ENCODE results near the gene FOXP1. TPM values are rescaled to one million over a fixed set of nuclear protein-coding genes. Genes with fewer than 3 reads are reported as not detected.

Gene FOXP1
- total and polyA plus RNA-seq, 2 donors (not counting 1 experiment from before 2014, with no cell fraction given): 91.1 to 508 TPM

- Histone ChIP-seq H3K9me3 (ENCODE audit: control extremely low read depth in 1 of 3, control insufficient read depth in 2 of 3, insufficient read depth in 1 of 3, low read length in 2 of 3) (no peaks in the 10 kb centered on the region), H3K27me3 (replicated peaks in 1 of 4; ENCODE audit: control extremely low read depth in 1 of 4, control insufficient read depth in 3 of 4, insufficient read depth in 4 of 4, low read length in 3 of 4) (no peaks in the 10 kb centered on the region), H2AFZ (ENCODE audit: insufficient read depth, low read depth, low read length, poor library complexity, severe bottlenecking) (no peak overlapping the region), H3K36me3 (replicated peaks in 1 of 2; ENCODE audit: control extremely low read depth in 1 of 2, control insufficient read depth in 1 of 2, extremely low read depth in 1 of 2, insufficient read depth in 2 of 2, low read length in 1 of 2) (peaks cover 0 to 1% of the 10 kb centered on the region in 2 experiments), H3K4me1 (ENCODE audit: control insufficient read depth in 2 of 2, insufficient read depth in 2 of 2, low read length in 2 of 2) (peaks cover 21 to 31% of the 10 kb centered on the region in 2 donors), H3K79me2 (ENCODE audit: control insufficient read depth, insufficient read depth, low read length) (peaks cover 100% of the 10 kb centered on the region), H3K27ac (ENCODE audit: low read length in 2 of 2) (no peak overlapping the region), H3K4me3 (ENCODE audit: control extremely low read depth in 1 of 5, extremely low read depth in 1 of 5, insufficient read depth in 1 of 5, low read depth in 2 of 5, low read length in 4 of 5) (no peak overlapping the region), H3K4me2 (replicated peaks; ENCODE audit: low read depth, low read length, poor library complexity, severe bottlenecking) (no peak overlapping the region), H3K9ac (ENCODE audit: low read length) (no peak overlapping the region), H4K20me1 (ENCODE audit: control insufficient read depth, insufficient read depth, low read length, poor library complexity, severe bottlenecking) (no peaks in the 10 kb centered on the region)
- ChIA-PET CTCF (no interaction called here), POLR2A (interaction anchor here (0.7 kb wide), 1 partner anchor 455 kb away, joined by 7 read pairs; no protein-coding TSS in a partner anchor)
- H3K9me3 Mint-ChIP-seq (ENCODE audit: insufficient read depth): no peaks in the 10 kb centered on the region
- H3K27ac Mint-ChIP-seq: no peak overlapping the region
- no peak for DNase-seq
- 87% methylated on average over 5 of the region's 5 CpGs for WGBS (ENCODE audit: insufficient coverage)
- intact Hi-C loops (cut with micrococcal nuclease): loop anchor here (5.0 kb wide), 4 partner anchors 97 to 447 kb away; no protein-coding TSS in a partner anchor
- no peak overlapping the region for H3K4me3 Mint-ChIP-seq
- no peaks in the 10 kb centered on the region for H3K27me3 Mint-ChIP-seq
- H3K4me1 Mint-ChIP-seq: peaks cover 34% of the 10 kb centered on the region
- TF ChIP-seq EZH2 (IDR thresholded peaks at IDR 0.05; ENCODE audit: borderline replicate concordance, insufficient read depth, low read depth, low read length, poor library complexity, severe bottlenecking): no peak
- ATAC-seq (ENCODE audit: low read depth): no peak
Measured at GRCh38 chr3:71514621-71515020, 68.9 kb downstream of the FOXP1 start.

GRCh38 chr3:71513515-71513914 is 70.0 kb downstream of the FOXP1 start:
- DNase-seq: no peak
- no peaks in the 10 kb centered on the region for H3K27me3 ChIP-seq (replicated peaks in 1 of 4; ENCODE audit: control extremely low read depth in 1 of 4, control insufficient read depth in 3 of 4, insufficient read depth in 4 of 4, low read length in 3 of 4)
- Mint-ChIP-seq H3K9me3 (ENCODE audit: insufficient read depth) (no peaks in the 10 kb centered on the region), H3K27ac (no peak overlapping the region), H3K4me3 (no peak overlapping the region), H3K27me3 (no peaks in the 10 kb centered on the region), H3K4me1 (peaks cover 36% of the 10 kb centered on the region)
- ATAC-seq (ENCODE audit: low read depth): no peak
- H2AFZ ChIP-seq (ENCODE audit: insufficient read depth, low read depth, low read length, poor library complexity, severe bottlenecking): no peak overlapping the region
- WGBS (ENCODE audit: insufficient coverage): 94% methylated on average over 3 of the region's 7 CpGs
- no peaks in the 10 kb centered on the region for H3K9me3 ChIP-seq (ENCODE audit: control extremely low read depth in 1 of 3, control insufficient read depth in 2 of 3, insufficient read depth in 1 of 3, low read length in 2 of 3)
- H3K27ac ChIP-seq (ENCODE audit: low read length in 2 of 2): no peak overlapping the region
- peaks cover 21 to 31% of the 10 kb centered on the region in 2 donors for H3K4me1 ChIP-seq (ENCODE audit: control insufficient read depth in 2 of 2, insufficient read depth in 2 of 2, low read length in 2 of 2)
- ChIA-PET POLR2A (interaction anchor here (1.0 kb wide), 1 partner anchor 157 kb away, joined by 11 read pairs; no protein-coding TSS in a partner anchor), CTCF (interaction anchor here (5.1 kb wide), 1 partner anchor 507 kb away, joined by 26 read pairs; no protein-coding TSS in a partner anchor)
- H3K4me2 ChIP-seq (replicated peaks; ENCODE audit: low read depth, low read length, poor library complexity, severe bottlenecking): no peak overlapping the region
- H3K79me2 ChIP-seq (ENCODE audit: control insufficient read depth, insufficient read depth, low read length): peaks cover 100% of the 10 kb centered on the region
- no peaks in the 10 kb centered on the region for H4K20me1 ChIP-seq (ENCODE audit: control insufficient read depth, insufficient read depth, low read length, poor library complexity, severe bottlenecking)
- H3K4me3 ChIP-seq (ENCODE audit: control extremely low read depth in 1 of 5, extremely low read depth in 1 of 5, insufficient read depth in 1 of 5, low read depth in 2 of 5, low read length in 4 of 5): no peak overlapping the region
- no peak overlapping the region for H3K9ac ChIP-seq (ENCODE audit: low read length)
- H3K36me3 ChIP-seq (replicated peaks in 1 of 2; ENCODE audit: control extremely low read depth in 1 of 2, control insufficient read depth in 1 of 2, extremely low read depth in 1 of 2, insufficient read depth in 2 of 2, low read length in 1 of 2): peaks cover 0 to 1% of the 10 kb centered on the region in 2 experiments
- intact Hi-C loops (cut with micrococcal nuclease): loop anchor here (2.0 to 5.0 kb wide), 8 partner anchors 57 to 963 kb away; no protein-coding TSS in a partner anchor
- TF ChIP-seq EZH2 (IDR thresholded peaks at IDR 0.05; ENCODE audit: borderline replicate concordance, insufficient read depth, low read depth, low read length, poor library complexity, severe bottlenecking): no peak
- no peak for TF ChIP-seq CTCF (IDR thresholded peaks at IDR 0.05)

Measured in B cell (primary cell).